D341Med (cell line): Measurements from ENCODE around the gene PLEKHA5.
"Not testable (repeated sequence)": the region's sequence is repeated elsewhere in the genome, so short reads cannot be mapped to it uniquely, and the experiment has no call there.

ENCODE experiments used
- DNase-seq: peaks from one replicate; pipeline ENCODE4 v3.0.0; 2012; ENCODE audit warnings: low spot score

The PLEKHA5 gene

GRCh38 chr12:19201661-19202060 lies 72.1 kb downstream of the PLEKHA5 start:
- no peak for DNase-seq

GRCh38 chr12:19203013-19203412 lies 73.5 kb downstream of the PLEKHA5 start:
- DNase-seq, result no peak

- DNase-seq, result no peak
Observed at GRCh38 chr12:19203539-19204506, 74.3 kb downstream of the PLEKHA5 start.

- DNase-seq, result no peak
Observed at GRCh38 chr12:19205120-19205519, 75.6 kb downstream of the PLEKHA5 start.

GRCh38 chr12:19206493-19207077 lies 77.1 kb downstream of the PLEKHA5 start:
- DNase-seq, result no peak

- DNase-seq, result no peak
Observed at GRCh38 chr12:19208456-19208855, 78.9 kb downstream of the PLEKHA5 start.

GRCh38 chr12:19209661-19210060 lies 80.1 kb downstream of the PLEKHA5 start:
- DNase-seq, result no peak

- no peak for DNase-seq
Observed at GRCh38 chr12:19211802-19212201, 82.3 kb downstream of the PLEKHA5 start.

- DNase-seq, result no peak
Observed at GRCh38 chr12:19212245-19212644, 82.7 kb downstream of the PLEKHA5 start.

GRCh38 chr12:19214020-19214419 lies 84.5 kb downstream of the PLEKHA5 start:
- no peak for DNase-seq

- no peak for DNase-seq
Observed at GRCh38 chr12:19215115-19215514, 85.6 kb downstream of the PLEKHA5 start.

GRCh38 chr12:19217446-19217845 lies 87.9 kb downstream of the PLEKHA5 start:
- DNase-seq, result no peak

- DNase-seq, result no peak
Observed at GRCh38 chr12:19220205-19220604, 90.7 kb downstream of the PLEKHA5 start.

- DNase-seq, result no peak
Observed at GRCh38 chr12:19220852-19221466, 91.4 kb downstream of the PLEKHA5 start.

GRCh38 chr12:19222558-19222957 lies 93.0 kb downstream of the PLEKHA5 start:
- no peak for DNase-seq

GRCh38 chr12:19223018-19223417 lies 93.5 kb downstream of the PLEKHA5 start:
- peak; percentile 52 for DNase-seq

- no peak for DNase-seq
Observed at GRCh38 chr12:19223695-19224094, 94.2 kb downstream of the PLEKHA5 start.

GRCh38 chr12:19224746-19225145 lies 95.2 kb downstream of the PLEKHA5 start:
- no peak for DNase-seq

GRCh38 chr12:19227190-19227879 lies 97.8 kb downstream of the PLEKHA5 start:
- DNase-seq, result peak; percentile 39

GRCh38 chr12:19227880-19228210 lies 98.3 kb downstream of the PLEKHA5 start:
- peak; percentile 53 for DNase-seq

GRCh38 chr12:19229021-19229420 lies 99.5 kb downstream of the PLEKHA5 start:
- DNase-seq, result not testable (repeated sequence)

- no peak for DNase-seq
Observed at GRCh38 chr12:19230299-19230866, 100.8 kb downstream of the PLEKHA5 start.
